Kidney tubule cell (primary cell): Measurements from ENCODE around the gene SPECC1.
"Not testable (repeated sequence)": the region's sequence is repeated elsewhere in the genome, so short reads cannot be mapped to it uniquely, and the experiment has no call there.

Source experiments
- DNase-seq: peaks from one replicate; pipeline ENCODE4 v3.0.0-alpha.2; 2018; ENCODE audit warnings: low spot score

SPECC1 gene

GRCh38 chr17:20207262-20207985, 198.3 kb downstream of the SPECC1 start:
- no peak for DNase-seq

GRCh38 chr17:20208717-20209116, 199.6 kb downstream of the SPECC1 start:
- no peak for DNase-seq

- no peak for DNase-seq
Measured at GRCh38 chr17:20210180-20210579, 201.0 kb downstream of the SPECC1 start.

GRCh38 chr17:20210614-20211013, 201.5 kb downstream of the SPECC1 start:
- no peak for DNase-seq

- no peak for DNase-seq
Measured at GRCh38 chr17:20211246-20211645, 202.1 kb downstream of the SPECC1 start.

GRCh38 chr17:20213449-20213848, 204.3 kb downstream of the SPECC1 start:
- no peak for DNase-seq

GRCh38 chr17:20214794-20215193, 205.6 kb downstream of the SPECC1 start:
- no peak for DNase-seq

- peak; percentile 79 for DNase-seq
Measured at GRCh38 chr17:20216154-20216815, 207.1 kb downstream of the SPECC1 start.

GRCh38 chr17:20216853-20217252, 207.7 kb downstream of the SPECC1 start:
- no peak for DNase-seq

GRCh38 chr17:20217677-20218076, 208.5 kb downstream of the SPECC1 start:
- DNase-seq, result no peak

- no peak for DNase-seq
Measured at GRCh38 chr17:20218272-20218671, 209.1 kb downstream of the SPECC1 start.

GRCh38 chr17:20223808-20224328, 214.7 kb downstream of the SPECC1 start:
- DNase-seq, result no peak

- no peak for DNase-seq
Measured at GRCh38 chr17:20224379-20224778, 215.2 kb downstream of the SPECC1 start.

GRCh38 chr17:20225162-20226115, 216.3 kb downstream of the SPECC1 start:
- no peak for DNase-seq

- DNase-seq, result peak; percentile 72
Measured at GRCh38 chr17:20226814-20227482, 217.8 kb downstream of the SPECC1 start.

GRCh38 chr17:20227720-20228370, 218.7 kb downstream of the SPECC1 start:
- not testable (repeated sequence) for DNase-seq

- no peak for DNase-seq
Measured at GRCh38 chr17:20228410-20228809, 219.3 kb downstream of the SPECC1 start.

- DNase-seq, result no peak
Measured at GRCh38 chr17:20228860-20229259, 219.7 kb downstream of the SPECC1 start.

- no peak for DNase-seq
Measured at GRCh38 chr17:20230924-20231323, 221.8 kb downstream of the SPECC1 start.

- DNase-seq, result no peak
Measured at GRCh38 chr17:20232611-20233010, 223.5 kb downstream of the SPECC1 start.

GRCh38 chr17:20234276-20234675, 225.1 kb downstream of the SPECC1 start:
- no peak for DNase-seq
